CD14-positive monocyte (primary cell): ENCODE results near the gene KCNJ5. TPM values are rescaled to one million over a fixed set of nuclear protein-coding genes. Genes with fewer than 3 reads are reported as not detected.

ENCODE experiments used
- DNase-seq, 3 donors: peaks; one replicate each; pipeline ENCODE4 v3.0.0-alpha.2; 2011 to 2022
- H2AFZ ChIP-seq: 2 replicates; pipeline ENCODE4 v1.6.0; 2012; ENCODE audit warnings: mild to moderate bottlenecking, low read depth, low read length, inconsistent platforms; ENCODE audit not compliant: insufficient read depth, poor library complexity, severe bottlenecking
- H3K27ac ChIP-seq, 2 donors: 1 replicate in 1 of 2; 2 replicates in 1 of 2; pipeline ENCODE4 v1.5.1; 2012 to 2013; ENCODE audit warnings: low read length in 2 of 2, control low read depth in 1 of 2, inconsistent platforms in 1 of 2, low read depth in 1 of 2, mild to moderate bottlenecking in 1 of 2
- H3K27me3 ChIP-seq, 2 donors: one replicate each; pipeline versions ENCODE4 v1.6.0 to v1.6.1; 2011 to 2013; ENCODE audit warnings: low read length in 2 of 2; ENCODE audit not compliant: control insufficient read depth in 2 of 2, insufficient read depth in 2 of 2
- H3K36me3 ChIP-seq, 2 donors: replicated peaks in 1 of 2; 1 replicate in 1 of 2; 2 replicates in 1 of 2; pipeline versions ENCODE4 v1.5.1 to v1.6.1; 2012 to 2013; ENCODE audit warnings: low read length in 2 of 2, control low read depth in 1 of 2, inconsistent platforms in 1 of 2, mild to moderate bottlenecking in 1 of 2; ENCODE audit not compliant: insufficient read depth in 2 of 2, control insufficient read depth in 1 of 2
- H3K4me1 ChIP-seq, 2 donors: 1 replicate in 1 of 2; 2 replicates in 1 of 2; pipeline versions ENCODE4 v1.5.1 to v1.6.1; 2012 to 2013; ENCODE audit warnings: low read length in 2 of 2, control low read depth in 1 of 2, inconsistent platforms in 1 of 2, mild to moderate bottlenecking in 1 of 2, moderate library complexity in 1 of 2; ENCODE audit not compliant: insufficient read depth in 2 of 2, control insufficient read depth in 1 of 2
- H3K4me2 ChIP-seq: replicated peaks from 2 replicates; pipeline ENCODE3; 2012; ENCODE audit warnings: low read length, moderate library complexity, mild to moderate bottlenecking; ENCODE audit not compliant: poor library complexity, severe bottlenecking; ENCODE audit errors: extremely low read depth
- H3K4me3 ChIP-seq, 3 experiments: fragments of 200-600 bp in 1 of 3; sonication (generic) in 1 of 3; replicated peaks in 1 of 3; 1 replicate in 2 of 3; 2 replicates in 1 of 3; pipeline ENCODE4 v1.5.1; 2011 to 2013; ENCODE audit warnings: low read length in 3 of 3, mild to moderate bottlenecking in 3 of 3, control low read depth in 2 of 3, low read depth in 2 of 3, inconsistent platforms in 1 of 3, moderate library complexity in 1 of 3
- H3K79me2 ChIP-seq: 2 replicates; pipeline ENCODE4 v1.6.0; 2012; ENCODE audit warnings: mild to moderate bottlenecking, control low read depth, inconsistent platforms, low read length, moderate library complexity; ENCODE audit not compliant: insufficient read depth
- H3K9ac ChIP-seq: 2 replicates; pipeline ENCODE4 v1.6.0; 2017; ENCODE audit warnings: low read length, mild to moderate bottlenecking; ENCODE audit not compliant: insufficient read depth, poor library complexity, severe bottlenecking
- H3K9me3 ChIP-seq, 2 donors: replicated peaks in 1 of 2; 1 replicate in 1 of 2; 2 replicates in 1 of 2; pipeline versions ENCODE4 v1.5.1 to v1.6.1; 2012 to 2013; ENCODE audit warnings: low read length in 2 of 2, control low read depth in 1 of 2; ENCODE audit not compliant: control insufficient read depth in 1 of 2, insufficient read depth in 1 of 2
- H4K20me1 ChIP-seq: 2 replicates; pipeline ENCODE4 v1.6.0; 2012; ENCODE audit warnings: mild to moderate bottlenecking, low read length, control low read depth, moderate library complexity; ENCODE audit not compliant: insufficient read depth
- H3K27ac Mint-ChIP-seq, 7 donors: one replicate each; pipeline ENCODE4 v1.8.0; 2020; ENCODE audit warnings: mild to moderate bottlenecking in 7 of 7, mixed read lengths in 7 of 7, moderate library complexity in 6 of 7, inconsistent platforms in 2 of 7
- H3K27me3 Mint-ChIP-seq, 3 donors: one replicate each; pipeline ENCODE4 v1.8.0; 2021 to 2022; ENCODE audit warnings: low read depth in 3 of 3, mild to moderate bottlenecking in 3 of 3, mixed read lengths in 3 of 3, moderate library complexity in 3 of 3, inconsistent platforms in 1 of 3
- H3K36me3 Mint-ChIP-seq, 2 donors: one replicate each; pipeline ENCODE4 v1.8.0; 2020; ENCODE audit warnings: mixed read lengths in 2 of 2, inconsistent platforms in 1 of 2, mild to moderate bottlenecking in 1 of 2
- H3K4me1 Mint-ChIP-seq: one replicate; pipeline ENCODE4 v1.8.0; 2020; ENCODE audit warnings: mild to moderate bottlenecking, mixed read lengths
- H3K4me3 Mint-ChIP-seq, 2 donors: one replicate each; pipeline ENCODE4 v1.8.0; 2020; ENCODE audit warnings: mild to moderate bottlenecking in 2 of 2, mixed read lengths in 2 of 2, moderate library complexity in 1 of 2
- H3K9me3 Mint-ChIP-seq, 7 donors: one replicate each; pipeline ENCODE4 v1.8.0; 2020 to 2022; ENCODE audit warnings: mixed read lengths in 7 of 7, mild to moderate bottlenecking in 6 of 7, moderate library complexity in 6 of 7, inconsistent platforms in 2 of 7
- CTCF ChIP-seq: fragments of 200-600 bp; IDR thresholded peaks from one replicate; pipeline ENCODE4 v1.8.0; 2022; ENCODE audit warnings: antibody characterized with exemption, mild to moderate bottlenecking
- whole genome bisulfite sequencing: methylation state at CpG from one replicate; pipeline ENCODE4 v1.1.5; 2013; ENCODE audit warnings: missing lambda C conversion rate; ENCODE audit not compliant: insufficient coverage; 5-methylcytosine and 5-hydroxymethylcytosine counted together
- intact Hi-C, 2 donors: fragments of 100-400 bp; cut with micrococcal nuclease; formaldehyde crosslinking; loops; one replicate each; pipeline versions ENCODE4 v1.15.0 to v1.15.1; 2023
- polyA plus RNA-seq, 3 donors: library from polyadenylated mRNA; depleted of rRNA in 1 of 3; unstranded in 2 of 3; stranded (reverse) in 1 of 3; fragments of 300-500 nt in 2 of 3; fragments of >200 nt in 1 of 3; fragmentation: Illumina TruSeq in 2 of 3; gene quantifications; 1 replicate in 2 of 3; 2 replicates in 1 of 3; pipeline ENCODE4 v1.2.3, GENCODE V29; 2012 to 2021

The KCNJ5 gene
- polyA plus RNA-seq, 3 donors: 0.03 TPM; not detected in 2

GRCh38 chr11:128876133-128876650 is 15.0 kb upstream of the KCNJ5 start:
- Histone ChIP-seq H3K4me1 (no peaks in the 10 kb centered on the region), H3K79me2 (no peaks in the 10 kb centered on the region), H3K9me3 (no peaks in the 10 kb centered on the region), H3K9ac (no peak overlapping the region), H3K27ac (no peak overlapping the region), H2AFZ (no peak overlapping the region), H4K20me1 (no peaks in the 10 kb centered on the region), H3K4me3 (no peak overlapping the region), H3K4me2 (no peak overlapping the region), H3K36me3 (no peaks in the 10 kb centered on the region), H3K27me3 (no peaks in the 10 kb centered on the region)
- Mint-ChIP-seq H3K27ac (no peak overlapping the region), H3K9me3 (no peaks in the 10 kb centered on the region), H3K4me3 (no peak overlapping the region), H3K27me3 (peaks cover 2 to 8% (median 4%) of the 10 kb centered on the region in 3 donors), H3K36me3 (no peaks in the 10 kb centered on the region), H3K4me1 (no peaks in the 10 kb centered on the region)
- intact Hi-C loops: no loop called here
- no peak for TF ChIP-seq CTCF
- no peak for DNase-seq
- 99% methylated on average over 18 of the region's 22 CpGs for WGBS

- Histone ChIP-seq H3K9me3 (no peaks in the 10 kb centered on the region), H4K20me1 (no peaks in the 10 kb centered on the region), H3K79me2 (no peaks in the 10 kb centered on the region), H3K36me3 (no peaks in the 10 kb centered on the region), H3K4me3 (no peak overlapping the region), H3K4me2 (no peak overlapping the region), H2AFZ (no peak overlapping the region), H3K4me1 (no peaks in the 10 kb centered on the region), H3K27me3 (no peaks in the 10 kb centered on the region), H3K9ac (no peak overlapping the region), H3K27ac (no peak overlapping the region)
- H3K9me3 Mint-ChIP-seq: no peaks in the 10 kb centered on the region
- H3K4me3 Mint-ChIP-seq: no peak overlapping the region
- H3K27ac Mint-ChIP-seq: no peak overlapping the region
- intact Hi-C loops: no loop called here
- no peaks in the 10 kb centered on the region for H3K4me1 Mint-ChIP-seq
- DNase-seq: no peak
- peaks cover 2 to 10% (median 4%) of the 10 kb centered on the region in 3 donors for H3K27me3 Mint-ChIP-seq
- H3K36me3 Mint-ChIP-seq: no peaks in the 10 kb centered on the region
- no peak for TF ChIP-seq CTCF
- WGBS: 70% methylated on average over 1 of the region's 5 CpGs
These were observed 13.4 kb upstream of the KCNJ5 start for GRCh38 chr11:128877726-128878125.
